IMR-90 (cell line): Measurements from ENCODE around the gene ASF1A. TPM values are rescaled to one million over a fixed set of nuclear protein-coding genes. Genes with fewer than 3 reads are reported as not detected.

Source experiments
- ATAC-seq: fragments of 200-7000 bp; cut with Tn5 transposase; 2 replicates; pipeline ENCODE4 v1.9.1; 2020; ENCODE audit warnings: low read depth, mild to moderate bottlenecking, moderate library complexity
- BruUV-seq: library from RNA; stranded (reverse); fragments of 400-500 nt; replicated peaks from 2 replicates; lab custom pipeline; 2021; lab: Mats Ljungman, UMichigan
- CTCF ChIA-PET: fragments of 300-600 bp; formaldehyde crosslinking; extraction: SDS; loops from one replicate; lab custom pipeline; 2021; ENCODE audit warnings: antibody characterized with exemption; lab: Yijun Ruan, JAX
- POLR2A ChIA-PET: fragments of 300-600 bp; sonication (Branson Sonifier 250); formaldehyde crosslinking; loops from one replicate; lab custom pipeline; 2022; ENCODE audit warnings: antibody characterized with exemption; ENCODE audit not compliant: unreplicated experiment; lab: Charles Lee
- DNase-seq: peaks from one replicate; pipeline ENCODE4 v3.0.0; 2013
- H2AFZ ChIP-seq: replicated peaks from 2 replicates; pipeline ENCODE3; 2013; ENCODE audit warnings: low read length, mild to moderate bottlenecking; ENCODE audit not compliant: poor library complexity
- H2AK5ac ChIP-seq: 2 replicates; pipeline ENCODE4 v1.6.1; 2013; ENCODE audit warnings: low read depth, low read length, inconsistent platforms
- H2AK9ac ChIP-seq: replicated peaks from 2 replicates; pipeline ENCODE3; 2013; ENCODE audit warnings: mild to moderate bottlenecking, low read depth, low read length, moderate library complexity; ENCODE audit not compliant: poor library complexity
- H2BK120ac ChIP-seq: 2 replicates; pipeline ENCODE4 v1.6.1; 2013; ENCODE audit warnings: low read depth, low read length, inconsistent platforms
- H2BK15ac ChIP-seq: 3 replicates; pipeline ENCODE4 v1.6.1; 2013; ENCODE audit warnings: low read depth, low read length, inconsistent platforms
- H2BK20ac ChIP-seq: 2 replicates; pipeline ENCODE4 v1.6.1; 2013; ENCODE audit warnings: low read depth, mild to moderate bottlenecking, inconsistent platforms, low read length, moderate library complexity
- H2BK5ac ChIP-seq: 2 replicates; pipeline ENCODE4 v1.6.1; 2013; ENCODE audit warnings: mild to moderate bottlenecking, low read depth, low read length, inconsistent platforms; ENCODE audit not compliant: poor library complexity, severe bottlenecking
- H3K14ac ChIP-seq: replicated peaks from 2 replicates; pipeline ENCODE4 v1.6.1; 2013; ENCODE audit warnings: low read depth, low read length, inconsistent platforms
- H3K18ac ChIP-seq: 2 replicates; pipeline ENCODE4 v1.6.1; 2013; ENCODE audit warnings: low read depth, low read length, control low read depth
- H3K23ac ChIP-seq: 2 replicates; pipeline ENCODE4 v1.6.1; 2013; ENCODE audit warnings: low read depth, low read length, inconsistent platforms
- H3K27ac ChIP-seq: 2 replicates; pipeline ENCODE4 v1.5.1; 2013; ENCODE audit warnings: mild to moderate bottlenecking, control low read depth, low read length; ENCODE audit not compliant: insufficient read depth
- H3K27me3 ChIP-seq: 2 replicates; pipeline ENCODE4 v1.6.1; 2013; ENCODE audit warnings: low read length; ENCODE audit not compliant: control insufficient read depth, insufficient read depth
- H3K36me3 ChIP-seq: 2 replicates; pipeline ENCODE4 v1.6.1; 2013; ENCODE audit warnings: low read length, mixed read lengths; ENCODE audit not compliant: control insufficient read depth, insufficient read depth
- H3K4ac ChIP-seq: 2 replicates; pipeline ENCODE4 v1.6.1; 2013; ENCODE audit warnings: low read depth, low read length, inconsistent platforms
- H3K4me1 ChIP-seq: 2 replicates; pipeline ENCODE4 v1.6.1; 2013; ENCODE audit warnings: low read length, mixed read lengths; ENCODE audit not compliant: control insufficient read depth, insufficient read depth
- H3K4me2 ChIP-seq: 2 replicates; pipeline ENCODE4 v1.6.1; 2013; ENCODE audit warnings: low read depth, mild to moderate bottlenecking, control low read depth, low read length, moderate library complexity
- H3K4me3 ChIP-seq: 2 replicates; pipeline ENCODE4 v1.5.1; 2013; ENCODE audit warnings: low read depth, mild to moderate bottlenecking, control low read depth, low read length, moderate library complexity; ENCODE audit not compliant: insufficient read depth
- H3K56ac ChIP-seq: 2 replicates; pipeline ENCODE4 v1.6.1; 2013; ENCODE audit warnings: low read length, inconsistent platforms; ENCODE audit not compliant: insufficient read depth; ENCODE audit errors: extremely low read depth
- H3K79me1 ChIP-seq, 2 experiments: 2 replicates each; pipeline ENCODE4 v1.6.1; 2013; ENCODE audit warnings: low read length in 2 of 2, inconsistent platforms in 1 of 2, low read depth in 1 of 2
- H3K9ac ChIP-seq: 2 replicates; pipeline ENCODE4 v1.6.1; 2013; ENCODE audit warnings: low read depth, low read length, control low read depth
- H3K9me1 ChIP-seq: 2 replicates; pipeline ENCODE4 v1.6.1; 2013; ENCODE audit warnings: low read length, inconsistent platforms; ENCODE audit not compliant: insufficient read depth
- H3K9me3 ChIP-seq: 2 replicates; pipeline ENCODE4 v1.6.1; 2013; ENCODE audit warnings: low read length; ENCODE audit not compliant: control insufficient read depth, insufficient read depth
- H4K20me1 ChIP-seq: 2 replicates; pipeline ENCODE4 v1.6.1; 2013; ENCODE audit warnings: low read length, inconsistent platforms; ENCODE audit not compliant: insufficient read depth
- H4K5ac ChIP-seq: 2 replicates; pipeline ENCODE4 v1.6.1; 2013; ENCODE audit warnings: mild to moderate bottlenecking, low read depth, low read length, control low read depth
- H4K8ac ChIP-seq, 2 experiments: 2 replicates each; pipeline ENCODE4 v1.6.1; 2013; ENCODE audit warnings: low read depth in 2 of 2, low read length in 2 of 2, control low read depth in 1 of 2, inconsistent platforms in 1 of 2
- H4K91ac ChIP-seq: 2 replicates; pipeline ENCODE4 v1.6.1; 2013; ENCODE audit warnings: low read depth, low read length, inconsistent platforms; ENCODE audit not compliant: insufficient read depth
- BHLHE40 ChIP-seq: fragments of 150-350 bp; IDR thresholded peaks from 2 replicates; pipeline ENCODE4 v1.6.1; 2016; ENCODE audit warnings: mild to moderate bottlenecking, low read depth, low read length
- CHD1 ChIP-seq: IDR thresholded peaks from 2 replicates; pipeline ENCODE4 v1.6.1; 2012; ENCODE audit warnings: low read depth, low read length, improper control_type of control experiment
- MAZ ChIP-seq: IDR thresholded peaks from 2 replicates; pipeline ENCODE4 v1.6.1; 2012; ENCODE audit warnings: low read depth, mild to moderate bottlenecking, low read length, improper control_type of control experiment, moderate library complexity, borderline replicate concordance
- MXI1 ChIP-seq: IDR thresholded peaks from 2 replicates; pipeline ENCODE4 v1.6.1; 2012; ENCODE audit warnings: low read depth, mild to moderate bottlenecking, low read length, moderate library complexity, borderline replicate concordance
- POLR2A ChIP-seq: IDR thresholded peaks from 2 replicates; pipeline ENCODE4 v1.6.1; 2012; ENCODE audit warnings: mild to moderate bottlenecking, low read depth, low read length
- RAD21 ChIP-seq: IDR thresholded peaks from 2 replicates; pipeline ENCODE4 v1.6.1; 2012; ENCODE audit warnings: low read length, improper control_type of control experiment
- RFX5 ChIP-seq: IDR thresholded peaks from 2 replicates; pipeline ENCODE4 v1.8.0; 2012; ENCODE audit warnings: low read depth, mild to moderate bottlenecking, low read length, moderate library complexity
- SMC3 ChIP-seq: fragments of 150-350 bp; IDR thresholded peaks from 2 replicates; pipeline ENCODE4 v1.6.1; 2016; ENCODE audit warnings: low read depth, mild to moderate bottlenecking, antibody characterized with exemption, low read length, moderate library complexity
- WGBS, 2 experiments: methylation state at CpG; one replicate each; pipeline versions ENCODE4 v1.1.5 to v1.1.7; 2013; ENCODE audit warnings: missing lambda C conversion rate in 2 of 2; ENCODE audit not compliant: insufficient read length in 1 of 2; ENCODE audit errors: extremely low coverage in 2 of 2; 5-methylcytosine and 5-hydroxymethylcytosine counted together
- dilution Hi-C: fragments of 300-500 bp; cut with HindIII; formaldehyde crosslinking; loops from one replicate; pipeline ENCODE4 v1.14.3; 2018; ENCODE audit warnings: low sequenced_read_pairs; ENCODE audit not compliant: unreplicated experiment
- in situ Hi-C: fragments of 300-500 bp; cut with MboI; formaldehyde crosslinking; loops from 3 replicates; pipeline ENCODE4 v1.14.3; 2019; ENCODE audit warnings: low sequenced_read_pairs, inconsistent platforms, mixed read lengths
- intact Hi-C: fragments of 100-400 bp; cut with micrococcal nuclease; formaldehyde crosslinking; loops from 2 replicates; pipeline ENCODE4 v1.10.0; 2022
- polyA plus RNA-seq, 3 experiments: library from polyadenylated mRNA; depleted of rRNA; stranded (reverse); fragments of >200 nt; gene quantifications; 2 replicates each; pipeline ENCODE4 v1.2.3, GENCODE V29; 2012; ENCODE audit warnings: low replicate concordance in 1 of 3
- total RNA-seq: library from RNA; depleted of rRNA; stranded (reverse); fragments of >200 nt; gene quantifications from 2 replicates; pipeline ENCODE4 v1.2.3, GENCODE V29; 2012
- TF ChIP-seq, protein P1 (sequence below): fragments of 150-350 bp; IDR thresholded peaks from 2 replicates; pipeline ENCODE4 v1.6.1; 2017; ENCODE audit warnings: mild to moderate bottlenecking, antibody characterized with exemption, low read length, low read depth

The ASF1A gene
- total and polyA plus RNA-seq, 2 of the 4 experiments (the other 2 are of a cell fraction): 10.1 to 11.1 TPM

DNA sequence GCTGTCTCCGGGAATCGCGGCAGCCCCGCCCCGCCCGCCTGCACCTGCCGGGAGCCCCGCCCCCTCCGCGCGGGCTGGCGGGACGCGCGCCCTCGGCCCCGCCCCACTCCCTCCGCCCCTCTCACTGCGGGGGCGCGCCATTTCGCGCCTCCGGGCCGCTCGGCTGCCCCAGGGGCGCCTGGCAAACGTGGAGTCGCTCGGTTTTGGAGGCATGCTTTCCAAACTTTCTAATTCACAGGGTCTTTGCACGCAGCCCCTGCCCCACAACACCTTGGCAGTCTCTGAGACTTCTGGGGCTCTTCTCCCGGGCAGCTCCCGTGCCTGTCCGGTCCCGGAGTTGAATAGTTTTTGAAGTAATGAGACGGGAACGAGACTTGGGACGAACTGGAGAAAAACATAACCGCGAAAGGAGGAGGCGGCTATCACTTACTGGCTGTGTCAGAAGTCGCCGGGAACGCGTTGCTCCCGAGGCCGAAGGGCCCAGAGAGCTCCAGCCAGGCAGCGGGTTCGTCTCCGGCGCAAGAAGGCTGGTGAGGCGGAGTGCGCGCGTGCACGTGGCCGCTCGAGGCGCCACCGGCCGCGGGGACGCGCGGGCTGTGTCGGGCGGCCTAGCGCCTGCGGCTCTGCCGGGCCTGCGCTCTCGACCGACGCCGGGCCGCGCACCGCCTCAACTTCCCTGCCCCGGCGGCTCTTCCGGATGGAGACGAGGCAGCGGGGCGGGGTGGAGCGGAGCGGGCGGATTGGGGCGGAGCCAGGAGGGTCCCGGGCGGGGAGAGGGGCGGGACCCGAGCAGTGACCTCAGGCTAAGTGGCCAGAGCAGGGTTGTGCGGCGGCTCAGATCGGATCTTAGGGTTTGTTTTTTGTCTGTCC is 40.7 kb downstream of the ASF1A start, which contains the start of gene MCM9:
Gene MCM9 (minus strand): TSS at position 699 of the 870 bp plus-strand sequence. CDS start 3,436 bp downstream, outside the sequence.
- WGBS, 2 experiments: 4% methylated on average over 36 of the region's 95 CpGs; no CpG with 5 or more reads in 1 of the 2 experiments
- intact Hi-C loops (loop anchor here (1.0 kb wide), 2 partner anchors 40 to 158 kb away; partner anchors contain the start of gene ASF1A), dilution Hi-C loops (no loop called here), in situ Hi-C loops (no loop called here)
- H2AK5ac ChIP-seq: no peak within 1 kb of the TSS
- BruUV-seq: no TSS peak
- peak within 1 kb of the TSS; percentile 10 to 71; a peak in 2 of 4 replicates for H4K8ac ChIP-seq
- peak within 1 kb of the TSS; percentile 19 for H2AK9ac ChIP-seq
- peak within 1 kb of the TSS; percentile 86 for H3K4me3 ChIP-seq
- H3K4me2 ChIP-seq: peak within 1 kb of the TSS; percentile 96
- H4K91ac ChIP-seq: 0 out of 2 replicates have a peak within 1 kb of the TSS, but pooled peaks have one; percentile 10
- no peaks in the 10 kb centered on the region for H3K36me3 ChIP-seq
- peak within 1 kb of the TSS; percentile 60; the same call in 1 of the 2 replicates for H3K56ac ChIP-seq
- no peaks in the 10 kb centered on the region for H3K4me1 ChIP-seq
- H3K27me3 ChIP-seq: no peaks in the 10 kb centered on the region
- H2BK20ac ChIP-seq: no peak within 1 kb of the TSS
- peaks cover 0 to 7% of the 10 kb centered on the region in 2 experiments; a peak in 2 of 4 replicates for H3K79me1 ChIP-seq
- peak within 1 kb of the TSS; percentile 37; the same call in 1 of the 2 replicates for H2BK120ac ChIP-seq
- 0 out of 2 replicates have a peak within 1 kb of the TSS, but pooled peaks have one; percentile 22 for H3K18ac ChIP-seq
- no peak within 1 kb of the TSS for H4K5ac ChIP-seq
- H3K27ac ChIP-seq: peak within 1 kb of the TSS; percentile 55
- H3K14ac ChIP-seq: peak within 1 kb of the TSS; percentile 62
- ATAC-seq: peak; percentile 98
- H2AFZ ChIP-seq: peak within 1 kb of the TSS; percentile 92
- H3K9me3 ChIP-seq: no peaks in the 10 kb centered on the region
- POLR2A ChIA-PET: no interaction called here
- H3K4ac ChIP-seq: peak within 1 kb of the TSS; percentile 49; the same call in 1 of the 2 replicates
- no peaks in the 10 kb centered on the region for H4K20me1 ChIP-seq
- peak within 1 kb of the TSS; percentile 51; the same call in 1 of the 2 replicates for H3K23ac ChIP-seq
- peak; percentile 77 for DNase-seq
- no peak within 1 kb of the TSS for H2BK15ac ChIP-seq
- TF ChIP-seq MXI1: peak; percentile 64; the same call in 1 of the 2 replicates
- TF ChIP-seq, protein P1, sequence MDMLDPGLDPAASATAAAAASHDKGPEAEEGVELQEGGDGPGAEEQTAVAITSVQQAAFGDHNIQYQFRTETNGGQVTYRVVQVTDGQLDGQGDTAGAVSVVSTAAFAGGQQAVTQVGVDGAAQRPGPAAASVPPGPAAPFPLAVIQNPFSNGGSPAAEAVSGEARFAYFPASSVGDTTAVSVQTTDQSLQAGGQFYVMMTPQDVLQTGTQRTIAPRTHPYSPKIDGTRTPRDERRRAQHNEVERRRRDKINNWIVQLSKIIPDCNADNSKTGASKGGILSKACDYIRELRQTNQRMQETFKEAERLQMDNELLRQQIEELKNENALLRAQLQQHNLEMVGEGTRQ: peak; percentile 58
- no peak for TF ChIP-seq SMC3
- TF ChIP-seq BHLHE40: peak; percentile 36; the same call in 1 of the 2 replicates
- no peak for TF ChIP-seq RAD21
- TF ChIP-seq CHD1: no peak
- peak; percentile 86; the same call in 1 of the 2 replicates for TF ChIP-seq MAZ
- TF ChIP-seq RFX5: no peak
- TF ChIP-seq POLR2A: peak; percentile 12; the same call in 1 of the 2 replicates
- peak within 1 kb of the TSS; percentile 22 for H2BK5ac ChIP-seq
- no peaks in the 10 kb centered on the region for H3K9me1 ChIP-seq
- CTCF ChIA-PET: no interaction called here
- peak within 1 kb of the TSS; percentile 70 for H3K9ac ChIP-seq
